GM23338 (cell line): ENCODE results near the gene VSIG8. TPM values are rescaled to one million over a fixed set of nuclear protein-coding genes. Genes with fewer than 3 reads are reported as not detected.
A peak's percentile ranks its signal among the peaks of the same experiment; 100 is the strongest.

Experiments
- ATAC-seq: fragments of 200-7000 bp; cut with Tn5 transposase; 3 replicates; pipeline ENCODE4 v1.9.1; 2020
- DNase-seq: peaks from one replicate; pipeline ENCODE4 v3.0.0-alpha.2; 2015; ENCODE audit warnings: low spot score
- H2AFZ ChIP-seq: fragments of 200-600 bp; sonication (generic); 2 replicates; pipeline ENCODE4 v1.8.0; 2016; ENCODE audit warnings: antibody characterized with exemption, mild to moderate bottlenecking, moderate library complexity
- H3F3A ChIP-seq: fragments of 200-600 bp; sonication (generic); replicated peaks from 2 replicates; pipeline ENCODE4 v1.8.0; 2017; ENCODE audit warnings: antibody characterized with exemption, mixed run types, low read depth
- H3K27ac ChIP-seq: fragments of 200-600 bp; sonication (generic); 2 replicates; pipeline ENCODE4 v1.6.1; 2016; ENCODE audit warnings: low read depth
- H3K27me3 ChIP-seq: fragments of 200-600 bp; sonication (generic); 2 replicates; pipeline ENCODE4 v1.8.0; 2016; ENCODE audit warnings: mild to moderate bottlenecking, mixed run types, moderate library complexity; ENCODE audit not compliant: insufficient read depth
- H3K36me3 ChIP-seq: fragments of 200-600 bp; sonication (generic); 2 replicates; pipeline ENCODE4 v1.8.0; 2016; ENCODE audit warnings: mild to moderate bottlenecking; ENCODE audit not compliant: insufficient read depth
- H3K4me1 ChIP-seq: fragments of 200-600 bp; sonication (generic); 2 replicates; pipeline ENCODE4 v1.8.0; 2016; ENCODE audit warnings: mild to moderate bottlenecking, moderate library complexity; ENCODE audit not compliant: insufficient read depth
- H3K4me2 ChIP-seq: fragments of 200-600 bp; sonication (generic); 2 replicates; pipeline ENCODE4 v1.7.1; 2017; ENCODE audit warnings: mixed run types
- H3K4me3 ChIP-seq: fragments of 200-600 bp; sonication (generic); 2 replicates; pipeline ENCODE4 v1.6.1; 2016; ENCODE audit warnings: mixed run types
- H3K79me2 ChIP-seq: fragments of 200-600 bp; sonication (generic); replicated peaks from 2 replicates; pipeline ENCODE4 v1.8.0; 2017; ENCODE audit warnings: mild to moderate bottlenecking; ENCODE audit not compliant: insufficient read depth
- H3K9me2 ChIP-seq: fragments of 200-600 bp; sonication (generic); 2 replicates; pipeline ENCODE4 v1.8.0; 2017; ENCODE audit not compliant: insufficient read depth
- H4K20me1 ChIP-seq: fragments of 200-600 bp; sonication (generic); replicated peaks from 2 replicates; pipeline ENCODE4 v1.8.0; 2017; ENCODE audit warnings: mild to moderate bottlenecking; ENCODE audit not compliant: insufficient read depth
- H3K27ac Mint-ChIP-seq: 2 replicates; pipeline ENCODE4 v1.8.0; 2020; ENCODE audit warnings: inconsistent platforms, mild to moderate bottlenecking, moderate library complexity, mixed read lengths
- H3K27me3 Mint-ChIP-seq: 3 replicates; pipeline ENCODE4 v1.8.0; 2022; ENCODE audit warnings: low read depth, mild to moderate bottlenecking, moderate library complexity, mixed read lengths, inconsistent platforms; ENCODE audit not compliant: insufficient read depth, poor library complexity
- H3K36me3 Mint-ChIP-seq: 3 replicates; pipeline ENCODE4 v1.8.0; 2021; ENCODE audit warnings: low read depth, mild to moderate bottlenecking, inconsistent platforms, moderate library complexity, mixed read lengths
- H3K4me1 Mint-ChIP-seq: 3 replicates; pipeline ENCODE4 v1.8.0; 2020; ENCODE audit warnings: mild to moderate bottlenecking, inconsistent platforms, mixed read lengths
- H3K4me3 Mint-ChIP-seq: 3 replicates; pipeline ENCODE4 v1.8.0; 2021; ENCODE audit warnings: moderate library complexity, mild to moderate bottlenecking, inconsistent platforms, mixed read lengths
- H3K9me3 Mint-ChIP-seq: 3 replicates; pipeline ENCODE4 v1.8.0; 2020; ENCODE audit warnings: moderate library complexity, mild to moderate bottlenecking, inconsistent platforms, mixed read lengths
- CREB1 ChIP-seq: fragments of 250-450 bp; sonication (Bioruptor Pico); IDR thresholded peaks from 2 replicates; pipeline ENCODE4 v1.5.0; 2020; ENCODE audit warnings: low read depth, mild to moderate bottlenecking, moderate library complexity
- CTCF ChIP-seq, 2 experiments: fragments of 200-600 bp in 1 of 2; sonication (generic) in 1 of 2; conservative IDR thresholded peaks; 2 replicates each; pipeline versions ENCODE4 v1.5.1 to v1.6.1; 2016 to 2017; ENCODE audit warnings: antibody characterized with exemption in 2 of 2, low read depth in 2 of 2, mild to moderate bottlenecking in 2 of 2, moderate library complexity in 1 of 2
- EZH2 ChIP-seq: fragments of 200-600 bp; sonication (generic); IDR thresholded peaks from one replicate; pipeline ENCODE4 v1.8.0; 2017; ENCODE audit warnings: antibody characterized with exemption, mild to moderate bottlenecking, low read depth; ENCODE audit not compliant: unreplicated experiment
- EZH2phosphoT487 ChIP-seq: fragments of 200-600 bp; sonication (generic); IDR thresholded peaks from one replicate; pipeline ENCODE4 v1.8.1; 2018; ENCODE audit warnings: antibody characterized with exemption; ENCODE audit not compliant: unreplicated experiment
- JUNB ChIP-seq: IDR thresholded peaks from one replicate; pipeline ENCODE4 v1.6.1; 2016; ENCODE audit warnings: antibody characterized with exemption; ENCODE audit not compliant: unreplicated experiment
- ZNF114 ChIP-seq: fragments of 250-450 bp; sonication (Bioruptor Pico); IDR thresholded peaks from 2 replicates; pipeline ENCODE4 v1.5.0; 2020; ENCODE audit warnings: mild to moderate bottlenecking, moderate library complexity
- polyA plus RNA-seq: library from polyadenylated mRNA; unstranded; fragments of >200 nt; fragmentation: Nextera tagmentation; extraction: Ambion mirVana; gene quantifications from 2 replicates; pipeline ENCODE4 v1.2.1, GENCODE V29; 2016
- total RNA-seq: library from RNA; depleted of rRNA; stranded (reverse); fragments of >200 nt; shearing (Covaris generic); gene quantifications from 2 replicates; pipeline ENCODE4 v1.2.3, GENCODE V29; 2014
- TF ChIP-seq, protein P1 (sequence below): IDR thresholded peaks from one replicate; pipeline ENCODE4 v1.6.1; 2018; ENCODE audit warnings: antibody characterized with exemption; ENCODE audit not compliant: unreplicated experiment

VSIG8 gene
- total and polyA plus RNA-seq, 2 experiments from 2014 or later = not detected

- TF ChIP-seq, protein P1, sequence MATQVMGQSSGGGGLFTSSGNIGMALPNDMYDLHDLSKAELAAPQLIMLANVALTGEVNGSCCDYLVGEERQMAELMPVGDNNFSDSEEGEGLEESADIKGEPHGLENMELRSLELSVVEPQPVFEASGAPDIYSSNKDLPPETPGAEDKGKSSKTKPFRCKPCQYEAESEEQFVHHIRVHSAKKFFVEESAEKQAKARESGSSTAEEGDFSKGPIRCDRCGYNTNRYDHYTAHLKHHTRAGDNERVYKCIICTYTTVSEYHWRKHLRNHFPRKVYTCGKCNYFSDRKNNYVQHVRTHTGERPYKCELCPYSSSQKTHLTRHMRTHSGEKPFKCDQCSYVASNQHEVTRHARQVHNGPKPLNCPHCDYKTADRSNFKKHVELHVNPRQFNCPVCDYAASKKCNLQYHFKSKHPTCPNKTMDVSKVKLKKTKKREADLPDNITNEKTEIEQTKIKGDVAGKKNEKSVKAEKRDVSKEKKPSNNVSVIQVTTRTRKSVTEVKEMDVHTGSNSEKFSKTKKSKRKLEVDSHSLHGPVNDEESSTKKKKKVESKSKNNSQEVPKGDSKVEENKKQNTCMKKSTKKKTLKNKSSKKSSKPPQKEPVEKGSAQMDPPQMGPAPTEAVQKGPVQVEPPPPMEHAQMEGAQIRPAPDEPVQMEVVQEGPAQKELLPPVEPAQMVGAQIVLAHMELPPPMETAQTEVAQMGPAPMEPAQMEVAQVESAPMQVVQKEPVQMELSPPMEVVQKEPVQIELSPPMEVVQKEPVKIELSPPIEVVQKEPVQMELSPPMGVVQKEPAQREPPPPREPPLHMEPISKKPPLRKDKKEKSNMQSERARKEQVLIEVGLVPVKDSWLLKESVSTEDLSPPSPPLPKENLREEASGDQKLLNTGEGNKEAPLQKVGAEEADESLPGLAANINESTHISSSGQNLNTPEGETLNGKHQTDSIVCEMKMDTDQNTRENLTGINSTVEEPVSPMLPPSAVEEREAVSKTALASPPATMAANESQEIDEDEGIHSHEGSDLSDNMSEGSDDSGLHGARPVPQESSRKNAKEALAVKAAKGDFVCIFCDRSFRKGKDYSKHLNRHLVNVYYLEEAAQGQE = no peak
- TF ChIP-seq CTCF (conservative IDR thresholded peaks at IDR 0.05; ENCODE audit: low read depth in 2 of 2) (no peak), ZNF114 (CRISPR knock-in tag) (no peak), EZH2phosphoT487 (no peak)
Observed at GRCh38 chr1:159853417-159854115, 8.9 kb downstream of the VSIG8 start (continued).

DNA sequence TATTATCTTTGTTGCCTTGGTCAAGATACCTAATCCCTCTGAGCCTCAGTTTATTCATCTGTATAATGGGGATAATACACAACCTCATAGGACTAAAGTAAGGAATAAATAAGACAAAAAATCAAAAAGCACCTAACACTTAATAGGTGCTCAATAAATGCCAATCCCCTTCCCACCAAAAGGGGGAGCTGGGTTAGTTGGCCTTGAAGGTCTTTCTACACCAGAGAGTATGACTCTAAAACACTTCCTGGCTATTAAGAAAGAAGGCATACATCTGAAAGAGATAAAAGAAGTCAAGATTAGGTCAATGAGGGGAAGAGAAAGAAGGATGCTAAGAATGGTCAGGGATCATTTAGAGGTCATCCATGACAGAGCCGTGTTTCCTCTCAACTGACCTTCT, 11.1 kb downstream of the VSIG8 start:
- Histone ChIP-seq H3K27me3 (peaks cover 42% of the 10 kb centered on the region), H3K27ac (no peak overlapping the region), H3K4me1 (peaks cover 6% of the 10 kb centered on the region), H2AFZ (no peak overlapping the region), H3K4me3 (no peak overlapping the region), H4K20me1 (no peaks in the 10 kb centered on the region), H3K4me2 (no peak overlapping the region), H3K79me2 (no peaks in the 10 kb centered on the region), H3K36me3 (no peaks in the 10 kb centered on the region), H3F3A (0 out of 2 replicates have a peak, but pooled peaks cover 2% of the 10 kb centered on the region), H3K9me2 (no peaks in the 10 kb centered on the region)
- ATAC-seq (no peak), DNase-seq (peak; percentile 52)
- no peak for TF ChIP-seq ZNF114 (CRISPR knock-in tag)
- TF ChIP-seq EZH2 = no peak
- no peak for TF ChIP-seq JUNB
- TF ChIP-seq CTCF (conservative IDR thresholded peaks at IDR 0.05; ENCODE audit: low read depth in 2 of 2) = peak; percentile 55 to 65
- no peak for TF ChIP-seq CREB1 (CRISPR knock-in tag)
- peaks cover 18% of the 10 kb centered on the region for H3K27me3 Mint-ChIP-seq
- H3K4me1 Mint-ChIP-seq = peaks cover 9% of the 10 kb centered on the region
- H3K9me3 Mint-ChIP-seq = no peaks in the 10 kb centered on the region
- H3K4me3 Mint-ChIP-seq = no peak overlapping the region
- no peaks in the 10 kb centered on the region; the same call in 2 of the 3 replicates for H3K36me3 Mint-ChIP-seq
- H3K27ac Mint-ChIP-seq = no peak overlapping the region
